Amygdala (tissue), 56 donors: ENCODE data around the gene DTX2.
"Not testable (repeated sequence)": the region's sequence is repeated elsewhere in the genome, so short reads cannot be mapped to it uniquely, and the experiment has no call there.

Experiments
- DNase-seq, 56 donors: peaks; one replicate each; lab custom pipeline; 2025; lab: John Stamatoyannopoulos, UW

Gene DTX2

DNA sequence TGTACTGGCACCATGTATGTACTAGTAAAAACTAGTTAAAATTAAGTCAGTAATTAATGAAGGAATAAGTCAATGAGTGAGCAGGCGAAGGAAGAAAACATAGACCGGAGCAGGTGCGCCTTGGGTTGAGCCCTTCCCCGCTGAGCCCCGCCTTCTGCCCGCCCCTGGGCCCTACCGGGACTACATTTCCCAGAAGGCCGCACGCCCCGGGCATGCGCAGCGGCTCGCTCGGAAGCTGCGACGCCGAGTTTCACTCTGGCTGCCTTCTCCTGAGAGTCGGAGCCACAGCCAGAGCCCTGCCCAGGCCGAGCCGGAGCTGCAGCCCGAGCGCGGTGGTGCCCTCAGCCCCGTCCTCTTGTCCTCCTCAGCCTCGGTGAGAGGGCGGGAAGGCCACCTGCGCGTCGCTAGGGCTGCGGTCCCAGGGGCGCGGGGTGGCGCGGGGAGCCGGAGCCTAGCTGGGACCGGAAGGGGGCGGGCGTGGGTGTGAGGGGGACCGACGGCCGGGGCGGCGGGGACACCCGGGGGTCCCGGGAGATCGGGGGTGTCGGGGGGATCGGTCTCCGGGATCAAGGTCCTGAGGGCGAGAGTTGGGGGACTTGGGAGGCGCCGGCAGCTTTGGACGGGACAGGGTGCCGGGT is at the start of gene DTX2:
TSS of gene DTX2 (plus strand) at position 246 of the 638 bp plus-strand sequence. CDS start 18,801 bp downstream, outside the sequence.
- DNase-seq = not testable (repeated sequence)

DNA sequence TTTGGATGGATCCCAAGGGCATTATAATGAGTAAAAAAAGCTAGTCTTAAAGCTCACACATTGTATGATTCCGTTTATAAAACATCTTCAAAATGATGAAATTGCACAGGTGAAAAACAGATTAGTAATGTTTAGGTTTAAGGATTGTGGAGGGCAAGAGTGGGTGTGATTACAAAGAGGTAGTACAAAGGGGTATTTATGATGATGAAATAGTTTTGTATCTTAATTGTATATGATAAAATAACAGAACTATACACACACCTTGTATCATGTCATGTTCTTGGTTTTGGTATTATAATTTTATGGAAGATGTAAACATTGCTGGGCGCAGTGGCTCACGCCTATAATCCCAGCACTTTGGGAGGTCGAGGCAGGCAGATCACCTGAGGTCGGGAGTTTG is 49.3 kb upstream of the DTX2 start:
- no peak for DNase-seq

DNA sequence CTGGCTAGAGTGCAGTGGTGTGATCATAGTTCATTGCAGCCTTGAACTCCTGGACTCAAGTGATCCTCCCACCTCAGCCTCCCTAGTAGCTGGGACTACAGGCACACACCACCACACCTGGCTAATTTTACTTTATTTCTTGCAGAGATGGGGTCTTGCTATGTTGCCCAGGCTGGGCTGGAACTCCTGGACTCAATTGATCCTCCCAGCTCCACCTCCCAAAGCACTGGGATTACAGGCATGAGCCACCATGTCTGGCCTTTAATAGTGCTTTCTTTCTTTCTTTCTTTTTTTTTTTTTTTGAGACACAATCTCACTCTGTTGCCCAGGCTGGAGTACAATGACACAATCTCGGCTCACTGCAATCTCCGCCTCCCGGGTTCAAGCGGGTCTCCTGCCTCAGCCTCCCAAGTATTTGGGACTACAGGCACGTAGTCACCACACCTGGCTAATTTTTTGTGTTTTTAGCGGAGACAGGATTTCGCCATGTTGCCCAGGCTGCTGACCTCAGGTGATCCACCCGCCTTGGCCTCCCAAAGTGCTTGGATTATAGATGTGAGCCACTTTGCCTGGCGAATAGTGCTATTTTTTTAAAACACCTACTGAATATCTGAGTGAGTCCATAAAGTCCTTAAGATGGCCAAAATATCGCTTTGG is 43.7 kb upstream of the DTX2 start:
- DNase-seq = not testable (repeated sequence)

DNA sequence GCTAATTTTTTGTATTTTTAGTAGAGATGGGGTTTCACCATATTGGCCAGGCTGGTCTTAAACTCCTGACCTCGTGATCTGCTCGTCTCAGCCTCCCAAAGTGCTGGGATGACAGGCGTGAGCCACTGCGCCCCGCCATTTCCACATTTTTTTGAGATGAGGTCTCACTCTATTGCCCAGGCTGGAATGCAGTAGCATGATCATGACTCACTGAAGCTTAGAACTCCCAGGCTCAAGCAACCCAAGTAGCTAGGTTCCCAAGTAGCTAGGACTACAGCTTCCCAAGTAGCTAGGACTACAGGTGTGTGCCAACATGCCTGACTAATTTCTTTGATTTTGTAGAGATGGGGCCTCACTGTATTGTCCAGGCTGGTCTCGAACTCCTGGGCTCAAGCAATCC is 40.4 kb upstream of the DTX2 start:
- not testable (repeated sequence) for DNase-seq

DNA sequence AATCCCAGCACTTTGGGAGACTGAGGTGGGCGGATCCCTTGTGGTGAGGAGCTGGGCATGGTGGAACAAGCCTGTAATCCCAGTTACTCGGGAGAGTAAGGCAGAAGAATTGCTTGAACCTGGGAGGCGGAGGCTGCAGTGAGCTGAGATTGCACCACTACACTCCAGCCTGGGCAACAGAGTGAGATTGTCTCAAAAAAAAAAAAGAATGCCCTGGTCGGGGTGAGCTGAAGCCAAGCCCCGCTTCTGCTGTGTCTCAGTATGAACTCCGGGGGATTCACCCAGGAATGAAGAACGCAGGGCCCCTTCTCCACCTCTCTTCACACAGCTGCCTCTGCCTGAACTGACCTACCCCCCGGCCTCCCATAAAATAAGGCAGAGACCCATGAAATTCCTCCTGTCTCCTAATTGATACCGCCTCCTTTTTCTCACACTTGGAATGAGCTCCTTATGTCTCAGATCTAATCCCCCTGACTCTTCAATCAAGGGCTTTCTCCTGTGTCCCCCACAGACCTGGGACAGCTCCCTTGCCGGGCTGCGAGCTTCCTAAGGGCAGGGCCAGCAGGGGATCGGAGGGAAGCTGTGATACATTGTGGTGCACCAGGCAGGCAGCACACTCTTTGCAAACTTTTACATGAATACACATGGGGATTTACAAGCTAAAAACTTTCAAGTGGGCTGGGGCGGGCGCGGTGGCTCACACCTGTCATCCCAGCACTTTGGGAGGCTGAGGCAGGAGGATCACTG is 37.7 kb upstream of the DTX2 start:
- no peak for DNase-seq

DNA sequence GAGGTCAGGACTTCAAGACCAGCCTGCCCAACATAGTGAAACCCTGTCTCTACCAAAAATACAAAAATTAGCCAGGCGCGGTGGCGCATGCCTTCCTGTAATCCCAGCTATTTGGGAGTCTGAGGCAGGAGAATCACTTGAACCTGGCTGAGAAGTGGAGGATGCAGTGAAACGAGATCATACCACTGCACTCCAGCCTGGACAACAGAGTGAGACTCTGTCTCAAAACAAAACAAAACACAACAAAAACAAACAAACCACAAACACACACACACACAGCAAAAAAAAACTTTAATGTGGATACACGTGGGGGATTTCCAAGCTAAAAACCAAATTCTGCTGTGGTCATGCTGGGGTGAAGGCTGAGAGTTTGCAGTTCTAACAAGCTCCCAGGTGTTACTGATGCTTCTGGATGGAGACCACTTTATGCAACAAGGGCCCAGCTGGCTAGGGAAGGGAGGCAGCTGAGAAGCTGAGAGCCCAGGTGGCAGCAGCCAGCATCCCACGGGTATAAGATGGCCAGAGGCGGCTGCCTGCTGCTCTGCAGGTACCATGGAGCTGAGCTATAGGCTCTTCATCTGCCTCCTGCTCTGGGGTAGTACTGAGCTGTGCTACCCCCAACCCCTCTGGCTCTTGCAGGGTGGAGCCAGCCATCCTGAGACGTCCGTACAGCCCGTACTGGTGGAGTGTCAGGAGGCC is 36.9 kb upstream of the DTX2 start, which contains the start of gene ZP3:
TSS of gene ZP3 (plus strand) at position 538 of the 699 bp plus-strand sequence. CDS start at position 553, 15 bp downstream.
- peak in 1 of 56 donors; percentile 2 for DNase-seq

DNA sequence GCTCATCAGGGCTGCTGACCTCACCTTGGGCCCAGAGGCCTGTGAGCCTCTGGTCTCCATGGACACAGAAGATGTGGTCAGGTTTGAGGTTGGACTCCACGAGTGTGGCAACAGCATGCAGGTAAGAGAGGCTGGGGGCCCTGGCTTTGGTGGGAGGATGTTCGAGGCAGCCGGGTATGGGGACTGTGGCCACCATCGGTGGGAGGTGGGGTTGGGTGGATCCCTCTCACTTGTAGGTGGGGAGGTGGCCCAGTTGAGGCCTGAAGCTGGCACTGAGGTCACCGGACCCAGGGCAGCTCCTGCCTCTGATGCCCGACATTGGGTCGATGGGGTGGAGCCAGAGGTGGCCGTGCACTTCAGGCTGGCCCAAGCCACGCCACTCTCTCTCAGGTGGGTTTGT is 36.4 kb upstream of the DTX2 start:
- DNase-seq = no peak

DNA sequence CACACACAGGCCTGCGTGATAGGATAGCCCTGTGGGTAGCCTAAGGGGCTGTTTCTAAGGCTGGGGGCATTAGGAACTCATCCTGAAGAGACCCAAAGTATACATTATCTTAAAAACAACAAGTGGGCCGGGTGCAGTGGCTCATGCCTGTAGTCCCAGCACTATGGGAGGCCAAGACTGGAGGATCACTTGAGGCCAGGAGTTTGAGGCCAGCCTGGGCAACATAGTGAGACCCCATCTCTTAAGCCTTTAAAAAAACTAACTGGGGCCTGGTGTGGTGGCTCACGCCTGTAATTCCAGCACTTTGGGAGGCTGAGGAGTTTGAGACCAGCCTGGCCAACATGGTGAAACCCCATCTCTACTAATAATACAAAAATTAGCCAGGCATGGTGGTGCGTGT is 36.0 kb upstream of the DTX2 start:
- not testable (repeated sequence) for DNase-seq

DNA sequence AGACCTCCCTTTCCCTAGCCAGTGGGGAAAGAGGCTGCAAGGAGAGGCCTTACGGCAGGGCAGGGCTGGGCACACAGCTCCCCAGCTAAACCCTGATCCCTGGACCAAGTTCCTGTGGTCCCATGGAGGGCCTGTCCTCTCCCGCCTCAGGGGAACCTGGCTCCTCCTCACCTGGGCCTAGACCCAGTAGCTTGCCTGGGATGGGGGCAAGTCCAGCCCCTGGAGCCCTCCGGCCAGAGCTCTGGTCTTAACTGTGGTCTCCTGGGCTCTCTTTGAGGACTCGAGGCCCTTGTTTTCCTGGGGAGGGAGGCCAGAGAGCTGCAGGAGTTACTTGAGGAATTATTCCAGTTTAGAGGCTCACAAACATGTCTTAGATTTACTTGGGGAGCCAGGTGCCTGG is 35.3 kb upstream of the DTX2 start:
- no peak for DNase-seq

DNA sequence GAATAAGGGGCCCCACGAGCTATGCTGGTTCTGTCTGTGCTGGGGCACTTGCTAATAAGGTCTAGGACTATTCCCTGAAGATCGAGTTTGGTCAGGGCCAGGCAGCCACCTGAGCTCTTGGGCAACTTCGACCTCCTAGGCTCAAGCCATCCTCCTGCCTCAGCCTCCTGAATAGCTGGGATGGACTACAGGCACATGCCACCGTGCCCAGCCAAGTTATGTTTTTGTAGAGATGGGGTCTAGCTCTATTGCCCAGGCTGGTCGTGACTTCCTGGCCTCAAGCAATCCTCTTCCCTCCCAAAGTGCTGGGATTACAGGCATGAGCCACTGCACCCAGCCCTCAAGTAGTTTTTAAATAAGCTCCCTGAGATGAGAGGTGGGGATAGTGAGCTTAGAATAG is 33.9 kb upstream of the DTX2 start:
- DNase-seq = no peak

DNA sequence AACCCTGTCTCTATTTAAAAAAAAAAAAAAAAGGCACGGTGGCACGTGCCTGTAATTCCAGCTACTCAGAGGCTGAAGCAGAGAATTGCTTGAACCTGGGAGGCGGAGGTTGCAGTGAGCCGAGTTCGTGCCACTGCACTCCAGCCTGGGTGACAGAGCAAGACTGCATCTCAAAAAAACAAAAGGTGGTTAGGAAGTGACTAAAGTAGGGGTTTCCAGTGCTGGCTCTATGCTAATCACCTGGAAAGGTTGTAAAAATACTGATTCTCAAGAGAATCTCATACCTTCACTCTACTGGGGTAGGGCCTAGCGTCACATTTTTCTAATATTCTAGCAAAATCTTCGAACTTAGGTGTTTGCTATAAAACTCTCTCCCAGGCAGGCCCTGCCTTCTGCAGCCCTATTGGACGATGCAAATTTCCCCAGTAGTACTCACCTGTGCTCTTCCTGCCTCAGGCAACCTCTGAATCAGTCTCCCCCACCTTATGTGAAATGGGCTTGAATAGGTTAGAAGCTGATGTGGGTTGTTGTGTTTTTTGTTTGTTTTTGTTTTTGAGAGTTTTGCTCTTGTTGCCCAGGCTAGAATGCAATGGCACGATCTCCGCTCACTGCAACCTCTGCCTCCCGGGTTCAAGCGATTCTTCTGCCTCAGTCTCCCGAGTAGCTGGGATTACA is 33.2 kb upstream of the DTX2 start:
- no peak for DNase-seq

DNA sequence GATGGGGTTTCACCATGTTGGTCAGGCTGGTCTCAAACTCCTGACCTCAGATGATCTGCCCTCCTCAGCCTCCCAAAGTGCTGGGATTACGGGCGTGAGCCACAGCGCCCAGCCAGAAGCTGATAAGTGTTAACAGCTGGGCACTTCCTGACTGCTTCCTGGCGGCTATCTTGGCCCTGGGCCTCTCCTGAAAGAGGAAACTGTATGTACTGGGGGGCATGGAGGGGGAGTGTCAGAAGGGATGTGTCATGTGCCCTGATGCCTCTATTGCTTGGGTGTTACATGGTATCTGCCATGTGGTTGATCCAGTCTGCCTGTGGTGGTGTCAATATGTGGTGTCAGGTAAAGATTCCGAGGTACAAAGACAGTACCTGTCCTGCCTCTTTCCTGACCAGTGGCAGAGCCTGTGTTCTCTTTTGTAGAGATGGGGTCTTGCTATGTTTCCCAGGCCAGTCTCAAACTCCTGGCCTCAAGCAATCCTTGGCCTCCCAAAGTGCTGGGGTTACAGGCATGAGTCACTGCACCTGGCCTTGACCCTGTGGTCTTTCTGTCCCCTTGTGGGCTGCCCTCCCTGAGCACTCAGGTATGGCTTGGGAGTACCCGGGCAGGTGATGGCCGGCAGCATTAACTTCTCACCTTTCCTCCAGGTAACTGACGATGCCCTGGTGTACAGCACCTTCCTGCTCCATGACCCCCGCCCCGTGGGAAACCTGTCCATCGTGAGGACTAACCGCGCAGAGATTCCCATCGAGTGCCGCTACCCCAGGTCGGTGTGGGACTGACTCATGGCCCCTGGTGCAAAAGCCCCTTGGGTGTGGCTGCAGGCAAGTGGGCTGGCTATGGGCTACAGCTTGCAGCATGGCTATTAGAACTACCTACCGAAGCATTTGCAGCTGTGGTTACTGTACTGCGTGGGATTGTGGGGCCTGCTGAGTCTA is 32.4 kb upstream of the DTX2 start:
- peak in 7 of 56 donors; percentile 2 to 36 (median 6) for DNase-seq

DNA sequence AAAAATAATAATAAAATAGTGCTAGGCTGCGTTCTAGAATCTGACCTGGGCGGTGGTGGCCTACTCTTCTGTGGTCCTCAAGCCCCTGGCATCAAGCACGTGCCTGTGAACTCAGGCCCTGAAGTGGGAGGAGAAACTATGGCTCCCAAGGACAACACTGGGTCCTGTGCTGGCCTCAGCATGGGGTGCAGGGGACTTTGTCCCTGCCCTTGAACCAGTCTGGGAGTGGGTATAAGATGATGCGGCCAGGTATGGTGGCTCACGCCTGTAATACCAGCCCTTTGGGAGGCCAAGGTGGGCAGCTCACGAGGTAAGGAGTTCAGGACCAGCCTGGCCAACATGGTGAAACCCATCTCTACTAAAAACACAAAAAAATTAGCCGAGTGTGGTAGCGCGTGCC is 31.3 kb upstream of the DTX2 start:
- DNase-seq = no peak

DNA sequence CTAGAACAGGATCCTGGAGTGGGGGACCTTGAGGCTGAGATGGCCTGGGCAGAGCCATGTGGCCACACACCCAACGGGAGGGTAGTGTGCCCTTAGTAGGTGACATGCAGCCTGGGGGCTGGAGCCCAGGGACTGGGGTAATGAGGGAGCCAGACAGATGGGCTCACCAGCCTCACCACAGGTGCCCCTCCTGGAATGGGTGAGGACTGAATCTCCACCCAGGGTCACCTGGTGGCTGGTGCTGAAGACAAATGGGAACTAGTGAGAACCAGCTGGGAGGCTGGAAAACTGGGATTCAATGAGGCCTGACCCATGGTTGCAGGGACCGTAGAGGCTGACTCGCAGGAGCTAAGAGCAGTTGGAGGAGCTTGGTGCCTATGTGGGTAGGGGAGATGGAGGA is 30.7 kb upstream of the DTX2 start:
- no peak for DNase-seq

DNA sequence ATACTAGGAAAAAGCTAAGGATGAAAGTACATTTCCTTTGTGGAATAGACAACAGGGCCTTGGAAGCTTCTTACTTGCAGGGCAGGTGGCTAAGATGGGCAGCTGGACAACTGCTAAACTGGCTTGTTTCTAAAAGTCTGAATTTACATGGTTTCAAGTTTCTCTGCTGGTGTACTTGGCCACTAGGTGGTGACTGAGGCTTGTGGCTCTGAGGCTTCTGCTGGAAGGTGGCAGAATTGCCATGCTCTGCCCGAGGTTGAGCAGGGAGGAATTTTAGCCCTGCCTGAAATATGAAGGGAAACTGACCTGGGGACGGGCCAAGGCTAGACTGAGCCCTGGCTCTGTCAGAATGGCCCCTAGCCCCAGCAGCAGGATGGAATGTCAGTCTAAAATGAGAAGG is 23.6 kb upstream of the DTX2 start:
- peak in 41 of 56 donors; percentile 2 to 80 (median 38) for DNase-seq

DNA sequence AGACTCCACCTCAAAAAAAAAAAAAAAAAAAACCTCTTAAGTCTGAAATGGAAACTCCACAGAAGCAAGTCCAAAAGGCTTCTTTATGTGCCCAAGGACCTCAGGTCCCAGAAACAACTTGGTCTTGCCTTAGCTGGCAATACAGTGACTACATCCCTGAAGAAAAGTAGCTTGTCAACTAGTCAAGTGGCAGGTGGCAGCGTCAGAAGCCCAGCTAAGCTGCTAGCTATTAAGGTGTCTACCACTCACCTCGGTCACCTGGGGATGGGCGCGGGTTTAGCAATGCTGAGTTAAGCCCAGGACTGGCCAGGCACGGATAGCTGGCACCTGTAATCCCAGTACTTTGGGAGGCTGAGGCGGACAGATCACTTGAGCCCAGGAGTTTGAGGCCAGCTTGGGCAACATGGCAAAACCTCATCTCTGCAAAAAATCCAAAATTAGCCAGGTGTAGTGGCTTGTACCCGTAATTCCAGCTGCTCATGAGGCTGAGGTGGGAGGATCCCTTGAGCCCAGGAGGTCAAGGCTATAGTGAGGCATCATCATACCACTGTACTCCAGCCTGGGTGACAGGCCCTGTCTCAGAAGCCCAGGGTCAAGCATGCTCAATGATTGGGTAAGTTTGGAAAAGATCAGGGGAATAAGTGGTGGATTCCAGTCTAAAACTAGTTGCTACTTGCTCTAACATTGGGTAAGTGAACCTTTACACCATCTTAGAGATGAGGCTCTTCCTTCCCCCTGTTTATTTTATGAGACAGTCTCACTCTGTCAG is 22.2 kb upstream of the DTX2 start:
- DNase-seq = not testable (repeated sequence)

DNA sequence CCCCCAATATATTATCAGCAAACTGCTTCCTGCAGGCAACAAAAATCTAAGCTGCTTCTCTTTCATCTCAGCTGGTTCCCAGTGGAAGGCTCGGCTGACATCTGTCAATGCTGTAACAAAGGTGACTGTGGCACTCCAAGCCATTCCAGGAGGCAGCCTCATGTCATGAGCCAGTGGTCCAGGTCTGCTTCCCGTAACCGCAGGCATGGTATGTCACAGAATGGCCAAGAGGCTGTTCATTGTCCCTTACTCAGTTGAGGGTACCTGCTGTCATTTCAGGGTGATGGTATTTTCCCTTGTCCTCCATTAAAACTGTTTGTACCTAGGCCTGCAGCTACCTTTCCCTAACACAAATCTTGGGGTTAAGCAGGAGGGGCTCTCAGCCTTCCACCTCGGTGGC is 21.1 kb upstream of the DTX2 start:
- not testable (repeated sequence) for DNase-seq

DNA sequence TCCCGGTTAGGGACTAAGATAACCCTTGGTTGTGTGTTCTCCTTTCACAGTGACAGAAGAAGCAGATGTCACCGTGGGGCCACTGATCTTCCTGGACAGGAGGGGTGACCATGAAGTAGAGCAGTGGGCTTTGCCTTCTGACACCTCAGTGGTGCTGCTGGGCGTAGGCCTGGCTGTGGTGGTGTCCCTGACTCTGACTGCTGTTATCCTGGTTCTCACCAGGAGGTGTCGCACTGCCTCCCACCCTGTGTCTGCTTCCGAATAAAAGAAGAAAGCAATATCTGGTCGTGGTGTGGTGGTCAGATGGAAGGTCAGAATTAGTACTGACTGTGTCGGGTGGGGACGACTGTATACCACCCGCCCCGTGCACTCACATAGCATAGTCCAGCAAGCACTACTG is 19.7 kb upstream of the DTX2 start:
- not testable (repeated sequence) for DNase-seq
